Neural cell (in vitro differentiated cells): ENCODE data around the gene LRRC45. TPM values are rescaled to one million over a fixed set of nuclear protein-coding genes. Genes with fewer than 3 reads are reported as not detected.

Experiments
- H2AFZ ChIP-seq: fragments of 200-600, 300-800 bp; sonication (generic), shearing (Covaris generic); 2 replicates; pipeline ENCODE4 v1.6.0; 2014; ENCODE audit warnings: low read depth, mild to moderate bottlenecking, antibody characterized with exemption, low read length, moderate library complexity
- H3F3A ChIP-seq: fragments of 200-600 bp; shearing (Covaris generic); 2 replicates; pipeline ENCODE4 v1.6.1; 2016; ENCODE audit warnings: mild to moderate bottlenecking, moderate library complexity, mixed read lengths, antibody characterized with exemption, low read length; ENCODE audit not compliant: insufficient read depth, poor library complexity, severe bottlenecking
- H3K27ac ChIP-seq: fragments of 200-600, 300-800 bp; sonication (generic), shearing (Covaris generic); 2 replicates; pipeline ENCODE4 v1.5.1; 2014; ENCODE audit warnings: mild to moderate bottlenecking, low read length, moderate library complexity
- H3K27me3 ChIP-seq: fragments of 300-800, 200-600 bp; sonication (generic), shearing (Covaris generic); 2 replicates; pipeline ENCODE4 v1.6.0; 2014; ENCODE audit warnings: mild to moderate bottlenecking, low read depth, low read length, moderate library complexity; ENCODE audit not compliant: insufficient read depth
- H3K36me3 ChIP-seq: fragments of 300-800, 200-600 bp; sonication (generic), shearing (Covaris generic); 2 replicates; pipeline ENCODE4 v1.5.1; 2014; ENCODE audit warnings: mild to moderate bottlenecking, antibody characterized with exemption, low read length, moderate library complexity; ENCODE audit not compliant: insufficient read depth
- H3K4me2 ChIP-seq: fragments of 300-800, 200-600 bp; sonication (generic), shearing (Covaris generic); 2 replicates; pipeline ENCODE4 v1.6.0; 2014; ENCODE audit warnings: mild to moderate bottlenecking, low read length
- H3K4me3 ChIP-seq: fragments of 300-800, 200-600 bp; sonication (generic), shearing (Covaris generic); 2 replicates; pipeline ENCODE4 v1.5.1; 2014; ENCODE audit warnings: mild to moderate bottlenecking, low read length, moderate library complexity
- H3K79me2 ChIP-seq: fragments of 200-600 bp; shearing (Covaris generic); replicated peaks from 2 replicates; pipeline ENCODE4 v1.6.0; 2014; ENCODE audit warnings: mild to moderate bottlenecking, low read length, moderate library complexity; ENCODE audit not compliant: insufficient read depth
- H3K9ac ChIP-seq: fragments of 300-800, 200-600 bp; sonication (generic), shearing (Covaris generic); 2 replicates; pipeline ENCODE4 v1.6.1; 2016; ENCODE audit warnings: mild to moderate bottlenecking, low read length, mixed read lengths
- H3K9me2 ChIP-seq: fragments of 200-600 bp; shearing (Covaris generic); 2 replicates; pipeline ENCODE4 v1.6.1; 2016; ENCODE audit warnings: mild to moderate bottlenecking, low read length, mixed read lengths; ENCODE audit not compliant: insufficient read depth
- H3K9me3 ChIP-seq: fragments of 200-600, 300-800 bp; sonication (generic), shearing (Covaris generic); 2 replicates; pipeline ENCODE4 v1.6.1; 2016; ENCODE audit warnings: mild to moderate bottlenecking, mixed run types, low read length, moderate library complexity, mixed read lengths
- H4K20me1 ChIP-seq: fragments of 200-600 bp; shearing (Covaris generic); 2 replicates; pipeline ENCODE4 v1.6.1; 2016; ENCODE audit warnings: mild to moderate bottlenecking, mixed run types; ENCODE audit not compliant: insufficient read depth
- EP300 ChIP-seq: fragments of 450-650 bp; conservative IDR thresholded peaks from 2 replicates; pipeline ENCODE4 v1.6.1; 2014; ENCODE audit warnings: antibody characterized with exemption, mild to moderate bottlenecking, moderate library complexity; ENCODE audit not compliant: poor library complexity, severe bottlenecking
- EZH2 ChIP-seq: fragments of 200-600, 300-800 bp; shearing (Covaris generic), sonication (generic); IDR thresholded peaks from 2 replicates; pipeline ENCODE4 v1.6.1; 2014; ENCODE audit warnings: antibody characterized with exemption, low read length, borderline replicate concordance, mild to moderate bottlenecking; ENCODE audit not compliant: insufficient read depth, poor library complexity, severe bottlenecking
- MXI1 ChIP-seq: fragments of 450-650 bp; conservative IDR thresholded peaks from 2 replicates; pipeline ENCODE4 v1.6.1; 2014; ENCODE audit warnings: antibody characterized with exemption, mild to moderate bottlenecking; ENCODE audit not compliant: poor library complexity, severe bottlenecking
- POLR2AphosphoS5 ChIP-seq: IDR thresholded peaks from 2 replicates; pipeline ENCODE4 v1.6.1; 2012
- RAD21 ChIP-seq: fragments of 450-650 bp; conservative IDR thresholded peaks from 2 replicates; pipeline ENCODE4 v1.6.1; 2014; ENCODE audit warnings: antibody characterized with exemption, mild to moderate bottlenecking, moderate library complexity
- SMC3 ChIP-seq: fragments of 450-650 bp; conservative IDR thresholded peaks from 2 replicates; pipeline ENCODE4 v1.6.1; 2014; ENCODE audit warnings: antibody characterized with exemption, mild to moderate bottlenecking, moderate library complexity; ENCODE audit not compliant: poor library complexity
- TAF1 ChIP-seq: IDR thresholded peaks from 2 replicates; pipeline ENCODE4 v1.6.1; 2012; ENCODE audit warnings: low read depth
- polyA plus RNA-seq: library from polyadenylated mRNA; depleted of rRNA; stranded (reverse); fragments of >200 nt; gene quantifications from 2 replicates; pipeline ENCODE4 v1.2.3, GENCODE V29; 2014
- TF ChIP-seq, protein P1 (sequence below): fragments of 450-650 bp; IDR thresholded peaks from 2 replicates; pipeline ENCODE4 v1.5.1; 2014; ENCODE audit warnings: antibody characterized with exemption, mild to moderate bottlenecking, moderate library complexity; ENCODE audit not compliant: poor library complexity, severe bottlenecking
- TF ChIP-seq, protein P2 (sequence below): IDR thresholded peaks from 2 replicates; pipeline ENCODE4 v1.6.1; 2012; ENCODE audit warnings: borderline replicate concordance

LRRC45 gene
- polyA plus RNA-seq, 1 donor from 2014 or later, result 51.7 TPM

DNA sequence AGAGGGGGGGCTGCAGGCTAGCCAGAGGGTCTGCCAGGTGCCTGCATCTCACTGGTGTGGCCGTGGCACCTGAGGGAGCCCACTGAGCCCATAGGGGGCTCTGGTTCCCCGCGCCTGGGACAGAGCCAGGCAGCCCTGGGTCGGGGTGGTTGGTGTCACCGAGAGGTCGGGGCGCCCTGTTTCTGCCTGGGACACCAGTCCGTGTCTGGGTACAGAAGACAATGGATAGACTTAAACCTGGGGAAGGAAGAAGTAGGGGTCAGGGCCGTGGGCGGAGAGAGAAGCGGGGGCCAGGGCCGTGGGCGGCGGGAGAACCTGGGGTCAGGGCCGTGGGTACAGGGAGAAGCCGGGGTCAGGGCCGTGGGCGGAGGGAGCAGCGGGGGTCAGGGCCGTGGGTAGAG, 25.5 kb downstream of the LRRC45 start:
- Histone ChIP-seq H4K20me1 (no peaks in the 10 kb centered on the region), H3K4me3 (no peak overlapping the region), H3K36me3 (no peaks in the 10 kb centered on the region), H2AFZ (no peak overlapping the region), H3K79me2 (peaks cover 10% of the 10 kb centered on the region), H3K4me2 (no peak overlapping the region), H3K9ac (no peak overlapping the region), H3K9me3 (no peaks in the 10 kb centered on the region), H3F3A (no peaks in the 10 kb centered on the region), H3K27ac (no peak overlapping the region), H3K9me2 (no peaks in the 10 kb centered on the region), H3K27me3 (no peaks in the 10 kb centered on the region)
- TF ChIP-seq MXI1 (no peak), POLR2AphosphoS5 (no peak), SMC3 (no peak), TAF1 (no peak), EZH2 (no peak)

DNA sequence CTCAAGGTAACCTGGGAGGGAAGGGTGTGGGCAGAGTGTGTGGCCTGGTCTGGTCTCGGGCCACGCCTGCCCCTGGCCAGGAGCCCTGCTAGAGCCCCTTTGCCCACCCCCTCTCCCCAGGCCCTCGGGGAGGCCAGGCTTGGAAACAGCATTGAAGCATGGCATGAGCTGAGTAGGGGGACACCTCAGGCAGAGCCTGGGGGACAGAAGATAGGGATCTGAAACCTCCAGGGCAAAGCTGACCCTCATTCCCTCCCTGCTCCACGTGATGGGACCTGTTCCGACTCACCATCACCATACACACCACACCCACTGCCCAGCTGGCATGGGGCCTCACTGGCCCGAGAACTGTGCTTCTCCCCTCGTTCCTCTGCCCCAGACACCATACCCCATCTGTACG, 26.0 kb downstream of the LRRC45 start:
- Histone ChIP-seq H2AFZ (no peak overlapping the region), H3K79me2 (peaks cover 10% of the 10 kb centered on the region), H3K27me3 (no peaks in the 10 kb centered on the region), H3K4me3 (no peak overlapping the region), H3K4me2 (no peak overlapping the region), H3K27ac (no peak overlapping the region), H3K9me2 (no peaks in the 10 kb centered on the region), H3F3A (no peaks in the 10 kb centered on the region), H3K36me3 (no peaks in the 10 kb centered on the region), H3K9ac (no peak overlapping the region), H3K9me3 (no peaks in the 10 kb centered on the region), H4K20me1 (no peaks in the 10 kb centered on the region)
- no peak for TF ChIP-seq SMC3
- no peak for TF ChIP-seq EZH2
- TF ChIP-seq, protein P1, sequence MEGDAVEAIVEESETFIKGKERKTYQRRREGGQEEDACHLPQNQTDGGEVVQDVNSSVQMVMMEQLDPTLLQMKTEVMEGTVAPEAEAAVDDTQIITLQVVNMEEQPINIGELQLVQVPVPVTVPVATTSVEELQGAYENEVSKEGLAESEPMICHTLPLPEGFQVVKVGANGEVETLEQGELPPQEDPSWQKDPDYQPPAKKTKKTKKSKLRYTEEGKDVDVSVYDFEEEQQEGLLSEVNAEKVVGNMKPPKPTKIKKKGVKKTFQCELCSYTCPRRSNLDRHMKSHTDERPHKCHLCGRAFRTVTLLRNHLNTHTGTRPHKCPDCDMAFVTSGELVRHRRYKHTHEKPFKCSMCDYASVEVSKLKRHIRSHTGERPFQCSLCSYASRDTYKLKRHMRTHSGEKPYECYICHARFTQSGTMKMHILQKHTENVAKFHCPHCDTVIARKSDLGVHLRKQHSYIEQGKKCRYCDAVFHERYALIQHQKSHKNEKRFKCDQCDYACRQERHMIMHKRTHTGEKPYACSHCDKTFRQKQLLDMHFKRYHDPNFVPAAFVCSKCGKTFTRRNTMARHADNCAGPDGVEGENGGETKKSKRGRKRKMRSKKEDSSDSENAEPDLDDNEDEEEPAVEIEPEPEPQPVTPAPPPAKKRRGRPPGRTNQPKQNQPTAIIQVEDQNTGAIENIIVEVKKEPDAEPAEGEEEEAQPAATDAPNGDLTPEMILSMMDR, result no peak
- TF ChIP-seq TAF1, result no peak
- no peak for TF ChIP-seq EP300
- TF ChIP-seq RAD21, result no peak
- TF ChIP-seq, protein P2, sequence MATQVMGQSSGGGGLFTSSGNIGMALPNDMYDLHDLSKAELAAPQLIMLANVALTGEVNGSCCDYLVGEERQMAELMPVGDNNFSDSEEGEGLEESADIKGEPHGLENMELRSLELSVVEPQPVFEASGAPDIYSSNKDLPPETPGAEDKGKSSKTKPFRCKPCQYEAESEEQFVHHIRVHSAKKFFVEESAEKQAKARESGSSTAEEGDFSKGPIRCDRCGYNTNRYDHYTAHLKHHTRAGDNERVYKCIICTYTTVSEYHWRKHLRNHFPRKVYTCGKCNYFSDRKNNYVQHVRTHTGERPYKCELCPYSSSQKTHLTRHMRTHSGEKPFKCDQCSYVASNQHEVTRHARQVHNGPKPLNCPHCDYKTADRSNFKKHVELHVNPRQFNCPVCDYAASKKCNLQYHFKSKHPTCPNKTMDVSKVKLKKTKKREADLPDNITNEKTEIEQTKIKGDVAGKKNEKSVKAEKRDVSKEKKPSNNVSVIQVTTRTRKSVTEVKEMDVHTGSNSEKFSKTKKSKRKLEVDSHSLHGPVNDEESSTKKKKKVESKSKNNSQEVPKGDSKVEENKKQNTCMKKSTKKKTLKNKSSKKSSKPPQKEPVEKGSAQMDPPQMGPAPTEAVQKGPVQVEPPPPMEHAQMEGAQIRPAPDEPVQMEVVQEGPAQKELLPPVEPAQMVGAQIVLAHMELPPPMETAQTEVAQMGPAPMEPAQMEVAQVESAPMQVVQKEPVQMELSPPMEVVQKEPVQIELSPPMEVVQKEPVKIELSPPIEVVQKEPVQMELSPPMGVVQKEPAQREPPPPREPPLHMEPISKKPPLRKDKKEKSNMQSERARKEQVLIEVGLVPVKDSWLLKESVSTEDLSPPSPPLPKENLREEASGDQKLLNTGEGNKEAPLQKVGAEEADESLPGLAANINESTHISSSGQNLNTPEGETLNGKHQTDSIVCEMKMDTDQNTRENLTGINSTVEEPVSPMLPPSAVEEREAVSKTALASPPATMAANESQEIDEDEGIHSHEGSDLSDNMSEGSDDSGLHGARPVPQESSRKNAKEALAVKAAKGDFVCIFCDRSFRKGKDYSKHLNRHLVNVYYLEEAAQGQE, result no peak
- TF ChIP-seq MXI1, result no peak
- TF ChIP-seq POLR2AphosphoS5, result no peak

DNA sequence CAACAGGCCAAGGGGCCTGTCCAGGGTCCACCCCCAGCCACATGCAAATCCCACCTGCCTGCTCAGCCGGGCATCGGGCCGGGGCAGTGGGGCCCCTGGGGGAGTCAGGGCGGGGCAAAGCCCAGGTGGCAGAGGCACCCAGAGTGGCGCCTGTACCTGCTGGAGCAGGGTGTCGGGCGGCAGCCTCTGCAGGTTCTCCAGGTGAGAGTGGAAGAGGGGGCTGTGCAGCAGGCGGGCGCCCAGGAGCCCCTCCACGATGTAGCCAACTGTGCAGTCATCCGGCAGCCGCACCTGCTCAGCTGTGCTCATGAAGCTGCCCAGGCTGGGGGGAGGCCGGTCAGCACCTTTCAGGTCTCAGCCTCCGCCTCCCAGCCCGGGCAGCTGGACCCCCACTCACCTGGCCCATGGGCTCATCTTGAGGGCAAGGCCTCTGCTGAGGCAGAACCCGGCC, 26.4 kb downstream of the LRRC45 start:
- H2AFZ ChIP-seq, result no peak overlapping the region
- TF ChIP-seq, protein P2, result no peak
- TF ChIP-seq EZH2 (no peak), POLR2AphosphoS5 (no peak), MXI1 (no peak)
- no peak overlapping the region for H3K4me2 ChIP-seq
- no peaks in the 10 kb centered on the region for H3K9me2 ChIP-seq
- H3K27ac ChIP-seq, result no peak overlapping the region
- H3K4me3 ChIP-seq, result no peak overlapping the region
- no peaks in the 10 kb centered on the region for H4K20me1 ChIP-seq
- H3K36me3 ChIP-seq, result no peaks in the 10 kb centered on the region
- H3K79me2 ChIP-seq, result peaks cover 10% of the 10 kb centered on the region
- H3K9ac ChIP-seq, result no peak overlapping the region
- no peaks in the 10 kb centered on the region for H3F3A ChIP-seq
- H3K9me3 ChIP-seq, result no peaks in the 10 kb centered on the region
- H3K27me3 ChIP-seq, result no peaks in the 10 kb centered on the region
